Occipital lobe (tissue), 2 donors: Measurements from ENCODE around the gene THADA. TPM values are rescaled to one million over a fixed set of nuclear protein-coding genes. Genes with fewer than 3 reads are reported as not detected.

Experiments used
- DNase-seq: peaks from one replicate; lab custom pipeline; 2025; lab: John Stamatoyannopoulos, UW
- total RNA-seq: library from RNA; depleted of rRNA; stranded (reverse); fragments of >200 nt; gene quantifications from one replicate; pipeline ENCODE4 v1.2.3, GENCODE V29; 2014

Gene THADA
- total RNA-seq, 1 donor from 2014 or later = 40.9 TPM

GRCh38 chr2:43358410-43359201 lies 237.2 kb downstream of the THADA start:
- no peak for DNase-seq

- no peak for DNase-seq
Observed at GRCh38 chr2:43356774-43357173, 239.1 kb downstream of the THADA start.

GRCh38 chr2:43355399-43355798 lies 240.4 kb downstream of the THADA start:
- no peak for DNase-seq

GRCh38 chr2:43349904-43350303 lies 245.9 kb downstream of the THADA start:
- no peak for DNase-seq

- no peak for DNase-seq
Observed at GRCh38 chr2:43348908-43349661, 246.8 kb downstream of the THADA start.

GRCh38 chr2:43347746-43348145 lies 248.1 kb downstream of the THADA start:
- DNase-seq = no peak

- DNase-seq = no peak
Observed at GRCh38 chr2:43346602-43347567, 249.0 kb downstream of the THADA start.

GRCh38 chr2:43345872-43346271 lies 250.0 kb downstream of the THADA start:
- DNase-seq = no peak

- DNase-seq = no peak
Observed at GRCh38 chr2:43345391-43345813, 250.4 kb downstream of the THADA start.

- DNase-seq = no peak
Observed at GRCh38 chr2:43344868-43345373, 250.9 kb downstream of the THADA start.

GRCh38 chr2:43343573-43344304 lies 252.1 kb downstream of the THADA start:
- DNase-seq = no peak

- DNase-seq = no peak
Observed at GRCh38 chr2:43341959-43342757, 253.7 kb downstream of the THADA start.

- DNase-seq = no peak
Observed at GRCh38 chr2:43340945-43341356, 254.9 kb downstream of the THADA start.

- no peak for DNase-seq
Observed at GRCh38 chr2:43340066-43340465, 255.8 kb downstream of the THADA start.

GRCh38 chr2:43333656-43334144 lies 262.1 kb downstream of the THADA start:
- DNase-seq = no peak

- no peak for DNase-seq
Observed at GRCh38 chr2:43333101-43333655, 262.7 kb downstream of the THADA start.

GRCh38 chr2:43332653-43333052 lies 263.2 kb downstream of the THADA start:
- no peak for DNase-seq

- DNase-seq = no peak
Observed at GRCh38 chr2:43331422-43331821, 264.4 kb downstream of the THADA start.

- DNase-seq = no peak
Observed at GRCh38 chr2:43329637-43330036, 266.2 kb downstream of the THADA start.
